A204.1 (cell line): ENCODE data around the gene CNGB1.
"Not testable (repeated sequence)": the region's sequence is repeated elsewhere in the genome, so short reads cannot be mapped to it uniquely, and the experiment has no call there.

ENCODE experiments used
- FAIRE-seq: peaks from 2 replicates; lab custom pipeline; 2012; peaks lifted over from hg19 to GRCh38; lab: Jason Lieb, UNC

CNGB1 gene

GRCh38 chr16:57852189-57852588 is 118.7 kb downstream of the CNGB1 start:
- no peak for FAIRE-seq

DNA sequence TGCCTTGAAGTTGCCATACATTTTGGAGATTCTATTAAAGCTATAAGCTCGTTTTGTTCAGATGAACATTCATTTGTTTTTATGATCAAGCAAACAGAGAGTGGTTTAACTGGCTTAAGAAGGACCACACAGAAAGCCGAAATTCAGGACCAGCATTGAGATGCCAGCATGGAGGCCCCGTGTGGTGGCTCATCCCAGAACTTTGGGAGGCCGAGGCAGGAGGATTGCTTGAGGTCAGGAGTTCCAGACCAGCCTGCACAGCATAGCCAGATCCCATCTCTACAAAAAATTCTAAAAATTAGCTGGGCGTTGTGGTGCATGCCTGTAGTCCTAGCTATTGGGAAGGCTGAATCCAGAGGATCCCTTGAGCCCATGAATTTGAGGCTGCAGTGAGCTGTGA is 122.7 kb downstream of the CNGB1 start:
- no peak for FAIRE-seq

- FAIRE-seq = not testable (repeated sequence)
Measured at GRCh38 chr16:57846931-57847330, 124.0 kb downstream of the CNGB1 start.

GRCh38 chr16:57846078-57846697 is 124.7 kb downstream of the CNGB1 start:
- FAIRE-seq = no peak

GRCh38 chr16:57845115-57845514 is 125.8 kb downstream of the CNGB1 start:
- no peak for FAIRE-seq

- no peak for FAIRE-seq
Measured at GRCh38 chr16:57844416-57845030, 126.4 kb downstream of the CNGB1 start.

GRCh38 chr16:57843400-57843799 is 127.5 kb downstream of the CNGB1 start:
- FAIRE-seq = no peak

- no peak for FAIRE-seq
Measured at GRCh38 chr16:57842601-57843000, 128.3 kb downstream of the CNGB1 start.

DNA sequence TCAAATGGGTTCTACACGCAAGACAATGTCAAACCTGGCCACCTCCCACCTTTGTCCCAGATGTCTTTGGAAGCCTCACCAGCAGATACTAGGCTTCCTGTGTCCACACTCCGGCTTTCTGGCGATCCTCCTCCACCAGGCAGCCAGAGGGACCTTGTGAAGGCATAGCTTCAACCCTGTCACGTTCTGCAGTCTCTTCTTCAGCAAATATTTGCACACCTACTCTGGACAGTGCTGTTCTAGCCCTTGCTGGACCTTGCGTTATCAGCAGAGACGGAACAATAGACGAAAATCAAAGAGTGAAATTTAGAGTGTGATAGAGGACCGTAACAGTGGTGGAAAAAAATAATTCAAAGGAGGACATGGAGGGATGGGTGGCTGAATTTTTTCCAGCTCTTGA is 130.1 kb downstream of the CNGB1 start:
- FAIRE-seq = no peak

DNA sequence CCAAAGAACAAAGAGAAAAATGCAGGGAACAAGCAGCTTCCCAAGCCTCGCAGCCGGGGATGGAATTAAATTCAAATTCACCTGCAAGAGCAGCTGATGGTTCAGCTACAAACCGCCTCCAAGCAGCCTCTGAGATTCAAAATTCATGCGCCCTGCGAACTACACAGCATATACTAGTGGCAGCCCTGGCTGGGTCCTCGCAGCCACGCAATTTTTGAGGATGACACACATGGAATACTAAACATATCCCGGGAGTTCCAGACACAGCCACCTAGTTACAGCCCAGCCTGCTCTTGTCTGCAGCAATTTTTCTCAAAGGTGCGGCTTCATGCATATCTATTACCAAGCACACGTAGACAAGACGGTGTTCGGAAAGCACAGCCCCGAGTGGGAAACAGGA is 132.8 kb downstream of the CNGB1 start:
- FAIRE-seq = no peak

- no peak for FAIRE-seq
Measured at GRCh38 chr16:57837305-57838125, 133.4 kb downstream of the CNGB1 start.

- not testable (repeated sequence) for FAIRE-seq
Measured at GRCh38 chr16:57835439-57835838, 135.5 kb downstream of the CNGB1 start.

DNA sequence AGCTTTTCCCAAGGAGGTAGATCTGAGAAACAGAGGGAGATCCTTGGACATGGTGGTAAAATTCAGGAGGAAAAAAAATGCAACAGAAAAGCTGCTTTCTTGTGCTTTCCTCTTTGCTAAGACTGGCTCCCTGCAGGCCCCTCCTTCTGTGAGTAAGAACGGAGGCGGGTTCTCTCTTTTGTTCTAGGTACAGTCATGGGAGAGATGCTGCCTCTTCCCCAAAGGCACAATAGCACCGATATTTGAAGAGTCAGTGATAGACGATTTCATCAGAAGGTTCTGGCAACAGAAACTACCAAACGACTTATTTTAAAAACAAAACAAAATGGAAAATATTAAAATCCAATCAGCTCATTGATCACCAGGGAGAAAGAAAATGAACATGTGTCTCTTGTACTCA is 136.0 kb downstream of the CNGB1 start:
- no peak for FAIRE-seq
